NCI-H510A (cell line): ENCODE results near the gene ACTL6B.

Experiments used
- DNase-seq: peaks from one replicate; lab custom pipeline; 2025; lab: John Stamatoyannopoulos, UW

Gene ACTL6B

DNA sequence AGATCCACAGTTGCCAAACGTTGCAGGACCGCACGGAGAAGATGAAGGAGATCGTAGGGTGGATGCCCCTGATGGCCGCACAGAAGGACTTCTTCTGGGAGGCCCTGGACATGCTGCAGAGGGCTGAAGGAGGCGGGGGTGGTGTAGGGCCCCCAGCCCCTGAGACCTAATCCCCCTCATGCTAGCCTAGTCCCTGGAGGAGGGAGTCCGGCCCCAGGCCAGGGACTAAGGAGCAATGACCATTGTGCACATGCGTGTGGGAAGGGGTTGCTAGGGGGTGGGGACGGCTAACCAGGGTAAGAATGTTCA, 55.6 kb downstream of the ACTL6B start:
- no peak for DNase-seq

DNA sequence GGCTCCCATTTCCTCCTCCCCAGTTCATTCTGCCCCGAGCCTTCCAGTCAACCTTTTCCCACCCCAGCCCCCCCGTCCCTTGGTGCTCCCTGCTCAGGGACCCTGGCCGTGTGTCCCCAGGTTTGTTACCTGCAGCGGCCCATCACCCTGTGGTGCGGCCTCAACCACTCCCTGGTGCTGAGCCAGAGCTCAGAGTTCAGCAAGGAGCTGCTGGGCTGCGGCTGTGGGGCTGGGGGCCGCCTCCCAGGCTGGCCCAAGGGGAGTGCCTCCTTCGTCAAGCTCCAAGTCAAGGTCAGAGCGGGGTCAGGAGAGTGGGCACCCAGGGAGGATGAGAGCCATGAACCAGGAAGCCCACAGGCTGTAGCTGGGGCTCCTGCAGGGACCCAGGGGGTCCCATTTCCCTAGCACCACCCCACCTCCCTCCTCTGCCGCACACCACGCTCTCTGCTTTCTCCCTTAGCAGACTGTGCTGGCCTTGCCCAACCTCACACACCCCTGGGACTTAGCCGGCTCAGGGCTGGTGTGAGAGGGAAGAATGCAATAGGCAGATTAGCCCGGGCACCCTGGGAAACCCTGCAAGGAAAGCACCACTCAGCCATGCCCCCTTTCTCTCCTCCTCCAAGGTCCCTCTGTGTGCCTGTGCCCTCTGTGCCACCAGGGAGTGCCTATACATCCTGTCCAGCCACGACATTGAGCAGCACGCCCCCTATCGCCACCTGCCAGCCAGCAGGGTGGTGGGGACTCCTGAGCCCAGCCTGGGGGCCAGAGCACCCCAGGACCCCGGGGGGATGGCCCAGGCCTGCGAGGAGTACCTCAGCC, 56.1 kb downstream of the ACTL6B start:
- DNase-seq, result no peak

DNA sequence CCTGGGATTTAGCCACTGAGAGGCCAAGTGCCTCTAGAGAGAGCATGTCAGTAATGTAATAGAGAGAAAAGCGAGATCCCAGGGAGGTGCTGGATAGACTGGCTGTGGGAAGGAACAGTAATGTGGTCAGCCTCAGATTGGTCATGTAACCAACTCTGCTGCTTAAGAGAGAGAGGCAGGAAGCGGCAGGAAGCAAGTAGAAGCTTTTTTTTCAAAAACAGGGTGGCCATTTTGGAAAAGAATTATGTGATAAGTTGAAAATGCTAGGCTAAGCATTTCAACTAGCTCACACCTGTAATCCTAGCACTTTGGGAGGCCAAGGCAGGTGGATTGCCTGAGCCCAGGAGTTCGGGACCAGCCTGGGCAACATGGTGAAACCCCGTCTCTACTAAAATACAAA, 57.8 kb downstream of the ACTL6B start:
- DNase-seq, result no peak

DNA sequence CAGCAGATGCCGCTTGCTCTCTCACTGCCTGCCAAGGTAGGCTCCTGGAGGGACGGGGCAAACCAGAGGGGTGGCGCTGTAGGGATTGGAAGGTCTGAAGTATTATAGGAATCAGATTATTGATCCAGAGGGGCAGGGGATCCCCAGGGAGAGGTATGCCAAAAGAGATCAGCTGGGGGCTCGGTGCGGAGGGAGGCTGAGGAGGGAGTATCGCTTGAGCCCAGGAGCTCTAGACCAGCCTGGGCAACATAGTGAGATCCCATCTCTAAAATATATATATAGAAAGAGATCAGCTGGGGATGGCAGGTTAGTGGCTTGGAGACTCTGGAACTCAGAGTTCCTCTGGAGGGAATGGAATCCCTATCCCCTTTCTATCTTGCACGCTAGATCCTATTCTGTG, 61.1 kb downstream of the ACTL6B start:
- DNase-seq, result no peak
